GM21529 (cell line): ENCODE data around the gene ZFP3.
"Not testable (repeated sequence)": the region's sequence is repeated elsewhere in the genome, so short reads cannot be mapped to it uniquely, and the experiment has no call there.

ENCODE experiments used
- ATAC-seq: cut with Tn5 transposase; IDR thresholded peaks from one replicate; pipeline ENCODE4 v1.9.1; 2021; ENCODE audit not compliant: unreplicated experiment

The ZFP3 gene

DNA sequence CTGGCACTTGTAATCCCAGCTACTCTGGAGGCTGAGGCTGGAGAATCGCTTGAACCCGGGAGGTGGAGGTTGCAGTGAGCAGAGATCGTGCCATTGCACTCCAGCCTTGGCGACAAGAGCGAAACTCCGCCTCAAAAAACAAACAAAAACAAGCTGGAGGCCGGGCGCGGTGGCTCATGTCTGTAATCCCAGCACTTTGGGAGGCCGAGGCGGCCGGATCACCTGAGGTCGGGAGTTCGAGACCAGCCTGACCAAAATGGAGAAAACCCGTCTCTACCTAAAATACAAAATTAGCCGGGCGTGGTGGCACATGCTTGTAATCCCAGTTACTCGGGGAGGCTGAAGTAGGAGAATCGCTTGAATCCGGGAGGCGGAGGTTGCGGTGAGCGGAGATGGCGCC is 992 bp upstream of the ZFP3 start:
- not testable (repeated sequence) for ATAC-seq

DNA sequence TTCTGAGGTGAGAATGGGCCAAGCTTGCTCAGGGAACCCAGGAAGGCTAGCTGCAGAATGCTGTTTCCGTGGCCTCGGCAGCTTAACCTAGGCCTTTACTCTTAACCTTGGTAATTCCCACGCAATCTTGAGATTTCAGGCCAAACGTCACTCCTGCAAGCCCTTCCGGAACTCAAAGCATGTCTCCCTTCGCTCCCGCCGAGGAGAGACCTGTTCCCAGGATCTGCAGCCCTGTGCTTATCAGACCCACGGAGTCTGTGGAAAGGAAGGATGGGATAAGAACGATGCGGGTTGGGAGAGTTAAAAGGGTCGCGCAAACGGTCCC is 524 bp upstream of the ZFP3 start:
- ATAC-seq, result no peak

DNA sequence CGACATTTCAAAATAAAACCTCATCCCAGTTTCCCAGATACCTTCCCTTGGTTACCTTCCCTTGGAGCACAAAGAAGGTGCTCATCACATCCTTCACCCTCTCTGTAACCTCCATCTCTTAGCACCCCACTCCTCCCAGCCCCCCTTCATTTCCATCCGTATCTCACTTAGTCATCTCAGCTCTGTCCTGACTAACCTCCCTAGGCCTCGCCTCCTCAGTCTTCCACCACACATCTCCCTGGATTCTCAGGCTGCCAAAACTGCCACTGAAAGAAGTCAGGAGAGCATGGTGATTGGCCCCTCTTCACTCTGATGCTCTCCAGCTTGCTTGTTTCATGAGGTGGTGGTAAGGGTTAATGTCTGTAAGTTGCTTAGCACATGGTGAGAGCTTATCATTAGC is 2.3 kb downstream of the ZFP3 start:
- no peak for ATAC-seq

DNA sequence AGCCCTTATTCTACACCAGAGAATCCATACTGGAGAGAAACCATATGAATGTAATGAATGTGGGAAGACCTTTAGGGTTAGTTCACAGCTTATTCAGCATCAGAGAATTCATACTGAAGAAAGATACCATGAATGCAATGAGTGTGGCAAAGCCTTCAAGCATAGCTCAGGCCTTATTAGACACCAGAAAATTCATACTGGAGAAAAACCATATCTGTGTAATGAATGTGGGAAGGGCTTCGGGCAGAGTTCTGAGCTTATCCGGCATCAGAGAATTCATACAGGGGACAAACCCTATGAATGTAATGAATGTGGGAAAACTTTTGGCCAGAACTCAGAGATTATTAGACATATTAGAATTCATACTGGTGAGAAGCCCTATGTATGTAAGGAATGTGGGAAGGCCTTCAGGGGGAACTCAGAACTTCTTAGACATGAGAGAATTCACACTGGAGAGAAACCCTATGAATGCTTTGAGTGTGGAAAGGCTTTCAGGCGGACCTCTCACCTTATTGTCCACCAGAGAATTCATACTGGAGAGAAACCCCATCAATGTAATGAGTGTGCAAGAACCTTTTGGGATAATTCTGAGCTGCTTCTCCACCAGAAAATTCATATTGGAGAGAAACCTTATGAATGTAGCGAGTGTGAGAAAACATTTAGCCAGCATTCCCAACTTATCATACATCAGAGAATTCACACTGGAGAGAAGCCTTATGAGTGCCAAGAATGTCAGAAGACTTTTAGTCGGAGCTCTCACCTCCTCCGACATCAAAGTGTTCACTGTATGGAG is 14.1 kb downstream of the ZFP3 start:
- no peak for ATAC-seq

DNA sequence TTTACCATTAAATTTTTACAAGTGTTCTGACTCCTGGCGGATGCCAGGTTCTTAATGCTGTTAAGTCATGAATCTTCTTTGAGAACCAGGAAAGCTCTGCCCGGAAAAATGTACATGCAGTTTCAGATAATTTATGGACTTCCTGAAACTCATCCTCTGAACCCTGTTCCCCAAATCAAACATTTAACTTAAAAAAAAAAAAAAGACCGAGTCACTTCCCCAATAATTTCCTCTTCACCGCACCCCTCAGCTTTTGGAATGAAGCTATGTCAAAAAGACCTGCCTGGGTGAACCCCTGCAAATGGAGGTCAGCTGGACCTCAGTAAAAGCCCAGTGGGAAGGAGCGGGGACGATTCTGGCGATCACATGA is 18.4 kb downstream of the ZFP3 start:
- ATAC-seq, result no peak

DNA sequence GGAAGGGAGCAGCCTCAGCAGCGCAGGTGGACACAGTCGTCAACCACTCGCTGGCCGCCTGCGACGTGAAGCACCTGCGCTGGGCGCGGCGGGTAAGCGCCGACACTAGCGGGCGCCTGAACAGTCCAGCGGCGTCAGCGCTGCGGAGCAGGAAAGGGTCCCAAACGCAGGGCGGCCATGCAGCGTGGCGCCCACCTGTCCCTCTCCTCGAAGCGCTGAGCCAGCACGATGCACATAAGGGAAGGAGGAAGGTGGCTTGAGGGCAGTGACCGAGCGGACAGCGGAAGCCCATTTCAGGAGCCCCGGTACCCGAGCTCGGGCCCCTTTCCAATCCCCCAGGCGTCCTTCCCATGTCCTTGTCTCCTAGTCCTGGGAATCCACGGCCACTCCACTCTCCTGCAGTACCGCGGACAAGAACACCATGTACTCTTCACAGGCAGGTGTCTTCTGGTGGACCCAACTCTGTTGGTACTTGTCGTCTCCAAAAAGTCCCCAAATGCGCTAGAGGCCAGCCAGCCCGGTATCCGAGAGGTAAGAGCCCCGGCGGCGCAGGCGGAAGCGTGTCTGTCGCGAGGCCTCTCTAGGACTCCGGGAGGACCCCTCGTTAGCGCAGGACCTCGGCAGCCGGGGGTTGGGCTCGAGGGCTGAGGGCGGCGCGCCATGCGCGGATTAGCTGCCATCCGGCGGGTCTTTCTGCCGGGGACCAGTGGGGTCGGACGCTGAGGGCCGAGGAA is 19.0 kb downstream of the ZFP3 start:
- no peak for ATAC-seq

DNA sequence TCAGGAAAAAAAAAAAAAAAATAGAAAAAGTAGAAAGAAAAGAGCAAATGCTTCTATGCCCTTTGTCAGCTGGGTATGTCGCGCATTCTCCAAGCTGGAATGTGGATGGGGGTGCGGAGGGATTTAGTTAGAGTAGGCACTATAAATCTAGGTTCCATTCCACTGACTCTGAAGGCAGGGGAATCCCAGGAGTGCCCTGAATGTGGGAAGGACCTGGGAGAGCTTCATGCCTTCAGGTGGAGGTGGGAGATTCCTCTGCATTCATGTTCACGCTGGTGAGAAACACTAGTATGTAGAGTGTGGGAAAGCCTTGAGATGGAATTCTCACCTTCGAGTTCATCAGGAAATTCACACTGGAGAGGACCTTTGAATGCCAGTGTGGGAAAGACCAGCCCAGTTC is 21.0 kb downstream of the ZFP3 start:
- no peak for ATAC-seq

DNA sequence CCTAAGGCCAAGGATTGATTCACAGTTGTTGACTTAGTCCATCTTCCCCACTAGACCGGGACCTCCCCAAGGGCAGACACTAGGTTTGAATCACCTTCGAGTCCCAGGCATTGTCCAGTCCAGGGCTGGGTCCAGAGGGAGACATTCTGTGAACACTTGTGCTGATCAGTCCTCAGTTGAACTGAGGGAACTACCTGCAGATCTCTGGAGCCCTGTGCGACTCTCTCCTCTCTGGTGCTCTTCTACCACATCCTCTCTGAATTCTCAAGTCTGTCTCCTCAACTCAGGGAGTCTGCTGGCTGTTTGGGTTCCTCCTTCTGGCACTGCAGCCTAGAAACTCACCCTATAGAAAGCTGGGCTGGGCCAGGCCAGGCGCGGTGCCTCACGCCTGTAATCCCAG is 22.6 kb downstream of the ZFP3 start:
- no peak for ATAC-seq

DNA sequence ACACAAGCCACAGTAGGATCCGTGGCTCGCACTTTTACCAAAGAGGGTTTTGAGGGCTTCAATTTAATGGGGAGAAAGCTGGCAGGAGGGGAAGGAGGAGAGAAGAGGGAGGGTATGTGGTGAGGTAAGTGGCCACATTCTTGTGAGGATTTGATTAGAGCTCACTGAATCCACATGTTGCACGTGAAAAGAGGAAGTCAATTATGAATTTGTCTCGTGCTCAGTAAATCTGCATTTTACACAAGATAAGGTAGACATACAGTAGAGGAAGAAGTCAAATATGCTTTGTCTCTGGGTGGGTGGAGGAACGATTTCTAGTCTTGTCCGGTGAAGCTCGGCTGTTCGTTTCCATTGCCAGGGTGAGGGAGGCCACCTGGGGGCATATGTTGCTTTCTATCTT is 32.5 kb downstream of the ZFP3 start:
- no peak for ATAC-seq

DNA sequence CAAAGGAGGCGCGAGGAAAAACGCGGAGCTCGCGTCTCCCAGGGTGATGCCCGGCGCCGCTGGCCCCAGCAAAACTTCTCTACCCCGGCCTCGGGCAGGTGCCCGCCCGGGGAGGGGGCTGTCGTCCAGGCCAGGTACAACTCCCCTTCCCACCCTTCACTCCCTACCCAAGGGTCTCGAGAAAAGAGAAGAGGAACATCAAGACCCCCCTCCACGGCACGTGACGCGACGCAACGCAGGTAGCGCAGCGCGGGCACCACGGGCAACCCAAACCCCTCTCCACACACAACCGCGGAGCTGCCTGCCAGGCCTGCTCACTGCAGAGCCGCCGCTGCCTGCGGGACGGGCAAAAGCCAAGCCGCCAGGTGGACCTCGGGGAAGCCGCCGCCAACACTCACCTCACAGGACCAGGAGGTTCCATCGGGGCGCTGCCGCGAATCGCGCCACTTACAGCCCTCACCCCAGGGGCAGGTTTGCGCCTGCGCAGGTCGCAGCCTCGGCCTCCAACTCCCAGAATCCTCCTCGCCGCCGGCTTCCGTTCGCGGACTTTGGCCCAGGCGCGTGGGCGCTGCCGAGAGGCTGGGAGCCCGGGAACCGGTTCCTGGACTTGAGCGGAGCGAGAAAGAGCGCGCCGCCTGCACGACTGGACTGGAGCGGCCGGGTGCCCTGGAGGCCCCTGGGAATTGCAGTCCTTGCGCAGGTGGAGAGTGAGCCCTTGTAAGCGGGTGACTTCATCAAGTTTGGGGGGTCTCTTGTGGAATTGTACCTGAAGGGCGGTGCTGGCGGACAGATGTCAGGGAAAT is 33.3 kb downstream of the ZFP3 start, which contains the start of gene ZNF232:
ZNF232 (minus strand) TSS at position 477 of the 803 bp plus-strand sequence; CDS start at position 421, 56 bp downstream.
- ATAC-seq, result peak; percentile 83

DNA sequence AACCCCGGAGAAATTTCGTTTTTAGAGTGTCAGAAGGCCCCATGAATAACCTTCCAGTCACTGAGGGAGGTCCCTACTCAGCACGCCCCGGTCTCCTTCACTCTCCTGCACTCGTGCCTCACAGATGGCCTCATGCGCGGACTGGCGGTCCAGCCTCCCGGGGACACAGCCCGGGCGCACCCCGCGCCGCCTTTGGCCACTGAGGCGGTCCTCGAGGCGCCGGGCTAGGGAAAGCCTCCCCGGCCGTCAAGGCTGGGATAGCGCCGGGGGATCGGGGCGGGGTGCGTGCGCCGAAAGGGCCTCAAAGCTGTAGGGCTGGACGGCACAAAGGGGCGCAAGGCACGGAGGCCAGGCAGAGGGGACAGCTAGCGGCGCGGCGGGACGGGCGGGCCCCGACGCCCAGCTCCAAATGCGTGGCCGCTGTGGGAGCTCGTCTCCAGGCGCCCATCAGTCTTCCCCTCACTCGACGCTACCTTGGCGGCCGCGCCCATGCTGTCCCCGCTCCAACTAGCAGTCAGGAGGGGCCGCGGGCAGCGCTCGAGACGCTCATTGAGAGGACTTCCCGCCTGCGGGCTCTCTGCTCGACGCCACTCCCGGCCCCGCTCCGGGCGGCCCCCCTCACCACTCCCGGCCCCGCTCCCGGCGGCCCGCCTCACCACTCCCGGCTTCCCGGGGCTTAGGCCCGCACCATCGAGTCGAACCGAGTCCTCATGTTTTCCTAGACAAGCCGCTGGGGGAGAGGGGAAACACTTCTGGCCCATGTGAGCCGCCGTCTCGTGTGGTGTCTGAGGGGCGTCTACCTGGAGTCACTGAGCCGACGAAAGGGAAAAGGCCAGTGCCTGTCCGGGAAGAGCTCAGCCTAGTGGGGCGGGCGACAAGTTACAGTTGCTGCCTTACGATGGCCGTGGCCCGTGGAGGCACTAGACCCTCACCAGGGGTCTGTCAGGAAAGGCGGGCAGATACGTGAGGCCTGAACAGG is 37.7 kb downstream of the ZFP3 start, which contains the start of gene USP6:
USP6 (plus strand) TSS at position 360 of the 979 bp plus-strand sequence. CDS start 14,336 bp downstream, outside the sequence.
- no peak for ATAC-seq

DNA sequence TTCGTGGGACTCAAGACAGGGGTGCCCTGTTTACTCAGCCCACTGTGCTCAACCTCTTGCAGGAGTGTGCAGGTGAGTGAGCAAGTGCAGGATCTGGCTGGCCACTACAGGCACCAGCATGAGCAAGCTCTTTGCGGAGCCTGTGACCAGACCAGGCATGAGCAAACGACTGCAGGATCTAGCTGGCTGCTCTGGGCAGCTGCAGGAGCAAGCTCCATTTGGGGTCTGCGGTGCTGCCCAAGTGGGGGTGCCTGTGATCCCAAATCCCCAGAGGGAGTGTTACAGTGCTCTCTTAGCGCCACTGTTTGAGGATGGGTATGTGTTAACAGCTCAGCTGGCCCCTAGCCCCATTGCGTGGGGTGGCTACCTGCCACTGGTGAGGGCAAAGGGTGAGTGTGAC is 40.0 kb downstream of the ZFP3 start:
- ATAC-seq, result no peak

DNA sequence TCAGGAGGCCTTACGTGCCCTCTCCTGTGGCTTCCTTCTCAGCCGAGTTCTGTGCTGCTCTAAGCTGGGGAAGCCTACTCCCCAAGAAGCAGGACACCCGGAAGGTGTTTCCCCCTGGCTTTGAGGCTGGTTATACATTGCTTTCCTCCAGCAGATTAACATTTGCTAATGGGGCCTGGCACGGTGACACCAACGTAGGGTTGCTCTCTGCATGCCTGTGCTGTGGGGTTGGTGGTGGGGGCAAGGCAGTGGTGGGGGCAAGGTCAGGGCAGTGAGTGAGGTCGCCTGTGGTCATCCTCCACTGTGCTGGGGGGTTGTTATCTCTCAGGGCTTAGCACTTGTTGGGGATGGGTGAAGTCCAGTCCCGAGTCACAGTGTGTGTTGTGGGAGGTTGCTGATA is 41.8 kb downstream of the ZFP3 start:
- ATAC-seq, result no peak

DNA sequence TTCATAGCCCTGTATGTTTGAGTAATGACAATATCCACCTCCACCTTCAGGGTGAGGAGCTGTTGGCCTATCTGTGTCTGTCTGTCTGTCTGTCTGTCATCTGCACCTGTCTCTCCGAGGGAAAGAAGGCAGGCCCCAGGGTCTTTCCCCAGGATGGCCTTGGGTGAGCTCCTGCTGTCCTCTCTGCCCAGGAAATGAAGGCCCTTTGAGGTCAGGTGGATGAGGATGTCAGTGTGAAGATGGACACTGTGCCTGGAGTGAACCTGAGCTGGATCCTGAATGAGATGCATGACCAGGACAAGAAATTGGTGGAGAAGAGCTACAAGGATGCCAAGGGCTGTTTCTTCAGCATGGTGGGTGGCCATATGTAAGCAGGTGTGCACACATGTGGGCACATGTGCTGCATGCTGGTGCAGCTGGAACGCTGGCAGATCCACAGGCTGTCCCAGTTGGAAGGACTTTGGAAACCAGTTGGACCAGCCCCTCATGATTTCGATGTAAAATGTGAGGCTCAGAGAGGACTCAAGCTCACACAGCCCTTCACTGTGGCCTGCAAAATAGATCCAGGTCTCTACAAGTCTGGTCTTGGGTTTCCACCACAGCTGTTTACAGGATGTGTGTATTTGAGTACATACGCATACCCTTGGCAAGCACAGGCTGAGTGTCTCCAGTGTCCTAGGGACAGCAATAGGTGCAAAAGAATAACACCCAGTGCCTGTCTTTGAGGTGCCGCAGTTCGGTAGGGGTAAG is 42.3 kb downstream of the ZFP3 start:
- ATAC-seq, result not testable (repeated sequence)

DNA sequence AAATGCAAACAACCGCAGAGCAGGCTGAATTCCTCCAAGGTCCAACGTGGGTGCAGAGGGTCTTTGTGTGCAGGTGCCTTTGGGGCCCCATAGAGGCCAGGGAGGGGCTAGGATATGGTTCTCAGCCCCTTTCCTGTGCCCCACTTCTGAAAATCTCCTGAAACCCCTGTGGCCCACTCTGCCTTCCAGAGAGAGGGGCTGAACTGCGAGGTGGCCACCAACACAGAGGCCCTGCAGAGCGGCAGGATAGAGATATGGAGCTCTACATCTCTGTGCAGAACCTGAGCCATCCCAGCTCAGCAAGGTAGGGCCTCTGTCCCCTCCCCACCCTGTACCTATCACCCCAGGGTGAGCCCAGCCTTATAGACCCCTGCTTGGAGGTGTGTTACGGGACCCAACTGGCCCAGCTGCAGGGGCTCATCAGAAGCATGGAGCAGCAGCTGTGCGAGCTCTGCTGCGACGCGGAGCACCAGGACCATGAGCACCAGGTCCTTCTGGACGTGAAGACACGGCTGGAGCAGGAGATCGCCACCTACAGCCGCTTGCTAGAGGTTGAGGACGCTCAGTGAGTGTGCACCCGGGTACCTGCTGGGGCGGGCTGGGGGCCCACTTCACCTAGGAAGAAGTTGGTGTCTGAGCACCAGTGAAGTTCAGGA is 43.0 kb downstream of the ZFP3 start:
- no peak for ATAC-seq

DNA sequence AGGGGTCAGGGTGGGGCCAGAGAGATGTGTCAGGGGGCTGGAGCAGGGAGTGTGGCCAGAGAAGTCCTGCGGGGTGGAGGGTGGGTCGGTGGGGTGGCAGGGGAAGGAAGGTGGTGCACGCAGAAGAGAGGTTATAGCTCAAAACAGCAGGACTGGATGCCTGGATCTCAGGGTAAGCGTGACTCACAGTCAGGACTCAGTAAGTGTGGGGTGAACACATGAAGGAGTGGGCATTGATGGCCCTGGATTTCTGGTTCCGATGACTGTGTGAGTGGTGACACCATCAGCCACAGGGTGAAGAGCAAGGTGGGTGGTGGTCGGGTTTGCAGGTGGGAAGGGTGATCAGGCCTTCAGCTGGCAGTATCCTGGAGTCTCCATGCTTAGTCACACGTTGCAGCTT is 43.8 kb downstream of the ZFP3 start:
- ATAC-seq, result not testable (repeated sequence)

DNA sequence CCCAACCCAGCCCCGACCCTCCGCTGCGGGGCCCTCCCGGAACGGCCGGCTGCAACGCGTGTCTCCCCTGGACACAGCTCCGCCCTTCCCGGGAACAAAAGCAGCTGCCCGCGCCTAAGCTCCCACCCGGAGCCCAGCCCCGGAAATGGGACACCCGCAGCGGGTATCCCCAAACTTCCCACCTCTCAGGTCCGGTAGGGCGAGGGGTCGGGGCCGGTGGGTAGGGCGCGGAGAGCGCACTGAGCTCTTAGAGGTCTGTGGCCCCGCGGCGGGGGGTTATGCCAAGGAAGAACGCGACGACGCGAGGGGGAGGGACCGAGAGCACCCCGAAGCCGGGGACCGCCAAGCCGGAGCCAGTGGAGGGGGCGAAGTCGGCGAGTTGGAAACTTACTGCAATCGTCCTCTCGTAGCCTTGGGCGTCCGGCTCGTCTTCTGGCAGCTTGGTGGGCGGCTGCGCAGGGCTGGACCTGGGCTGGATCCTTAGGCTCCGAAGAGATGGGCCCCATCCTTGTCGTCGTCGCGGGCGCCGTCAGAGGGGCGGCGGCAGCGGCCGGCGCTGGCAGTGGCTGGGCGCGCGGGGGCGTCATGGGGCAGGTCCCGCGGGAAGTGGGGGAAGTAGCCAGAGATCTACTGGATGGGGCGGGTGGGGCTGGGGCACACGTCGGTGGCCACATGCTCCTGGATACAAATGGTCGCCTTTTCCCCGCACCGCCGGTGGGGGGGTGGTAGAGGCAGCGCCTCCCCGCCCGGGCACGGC is 44.5 kb downstream of the ZFP3 start:
- no peak for ATAC-seq

DNA sequence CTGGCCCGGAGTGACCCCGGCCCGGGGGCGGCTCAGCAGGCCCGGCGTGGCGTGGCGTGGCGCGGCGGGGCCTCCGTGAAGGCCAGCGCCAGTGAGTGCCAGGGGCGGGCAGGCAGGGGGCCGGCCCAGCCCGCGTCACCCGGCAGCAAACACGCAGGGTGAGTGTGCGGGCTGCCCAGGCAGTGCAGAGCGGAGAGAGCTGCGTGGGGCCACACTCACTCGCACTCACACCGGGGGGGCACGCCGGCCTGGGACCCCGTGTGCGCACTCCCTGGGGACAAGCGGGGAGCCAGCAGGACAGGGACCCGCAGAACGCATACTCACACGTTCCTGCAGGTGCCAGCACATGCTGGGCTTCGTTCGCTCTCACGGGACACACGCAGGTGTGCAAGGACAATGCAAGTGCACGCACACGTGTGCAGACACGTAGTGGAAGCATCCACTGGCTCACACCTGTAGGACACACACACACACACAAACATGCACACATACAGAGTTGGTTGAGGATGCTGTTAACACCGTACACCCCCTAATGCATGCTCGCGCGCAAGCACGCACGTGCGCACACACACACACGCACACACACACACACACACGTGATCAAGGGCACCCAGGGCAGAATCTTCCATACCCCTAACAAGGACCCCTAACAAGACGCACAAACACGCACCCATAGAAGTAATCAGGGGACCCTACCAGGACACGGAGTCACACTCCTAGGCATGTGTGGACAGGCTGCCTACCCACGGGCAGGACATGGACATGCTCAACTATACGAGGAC is 45.3 kb downstream of the ZFP3 start:
- no peak for ATAC-seq
